GM12801 (cell line): ENCODE data around the gene BTG2.

Experiments
- TF ChIP-seq, protein P1 (sequence below): IDR thresholded peaks from one replicate; pipeline ENCODE4 v1.5.1; 2011; ENCODE audit warnings: control low read depth; ENCODE audit not compliant: insufficient read length; ENCODE audit errors: extremely low read depth

The BTG2 gene

DNA sequence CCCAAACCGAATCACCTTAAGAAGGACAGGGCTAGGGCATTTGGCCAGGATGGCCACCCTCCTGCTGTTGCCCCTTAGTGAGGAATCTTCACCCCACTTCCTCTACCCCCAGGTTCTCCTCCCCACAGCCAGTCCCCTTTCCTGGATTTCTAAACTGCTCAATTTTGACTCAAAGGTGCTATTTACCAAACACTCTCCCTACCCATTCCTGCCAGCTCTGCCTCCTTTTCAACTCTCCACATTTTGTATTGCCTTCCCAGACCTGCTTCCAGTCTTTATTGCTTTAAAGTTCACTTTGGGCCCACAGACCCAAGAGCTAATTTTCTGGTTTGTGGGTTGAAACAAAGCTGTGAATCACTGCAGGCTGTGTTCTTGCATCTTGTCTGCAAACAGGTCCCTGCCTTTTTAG is 3.6 kb downstream of the BTG2 start:
- TF ChIP-seq, protein P1, sequence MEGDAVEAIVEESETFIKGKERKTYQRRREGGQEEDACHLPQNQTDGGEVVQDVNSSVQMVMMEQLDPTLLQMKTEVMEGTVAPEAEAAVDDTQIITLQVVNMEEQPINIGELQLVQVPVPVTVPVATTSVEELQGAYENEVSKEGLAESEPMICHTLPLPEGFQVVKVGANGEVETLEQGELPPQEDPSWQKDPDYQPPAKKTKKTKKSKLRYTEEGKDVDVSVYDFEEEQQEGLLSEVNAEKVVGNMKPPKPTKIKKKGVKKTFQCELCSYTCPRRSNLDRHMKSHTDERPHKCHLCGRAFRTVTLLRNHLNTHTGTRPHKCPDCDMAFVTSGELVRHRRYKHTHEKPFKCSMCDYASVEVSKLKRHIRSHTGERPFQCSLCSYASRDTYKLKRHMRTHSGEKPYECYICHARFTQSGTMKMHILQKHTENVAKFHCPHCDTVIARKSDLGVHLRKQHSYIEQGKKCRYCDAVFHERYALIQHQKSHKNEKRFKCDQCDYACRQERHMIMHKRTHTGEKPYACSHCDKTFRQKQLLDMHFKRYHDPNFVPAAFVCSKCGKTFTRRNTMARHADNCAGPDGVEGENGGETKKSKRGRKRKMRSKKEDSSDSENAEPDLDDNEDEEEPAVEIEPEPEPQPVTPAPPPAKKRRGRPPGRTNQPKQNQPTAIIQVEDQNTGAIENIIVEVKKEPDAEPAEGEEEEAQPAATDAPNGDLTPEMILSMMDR, result no peak

DNA sequence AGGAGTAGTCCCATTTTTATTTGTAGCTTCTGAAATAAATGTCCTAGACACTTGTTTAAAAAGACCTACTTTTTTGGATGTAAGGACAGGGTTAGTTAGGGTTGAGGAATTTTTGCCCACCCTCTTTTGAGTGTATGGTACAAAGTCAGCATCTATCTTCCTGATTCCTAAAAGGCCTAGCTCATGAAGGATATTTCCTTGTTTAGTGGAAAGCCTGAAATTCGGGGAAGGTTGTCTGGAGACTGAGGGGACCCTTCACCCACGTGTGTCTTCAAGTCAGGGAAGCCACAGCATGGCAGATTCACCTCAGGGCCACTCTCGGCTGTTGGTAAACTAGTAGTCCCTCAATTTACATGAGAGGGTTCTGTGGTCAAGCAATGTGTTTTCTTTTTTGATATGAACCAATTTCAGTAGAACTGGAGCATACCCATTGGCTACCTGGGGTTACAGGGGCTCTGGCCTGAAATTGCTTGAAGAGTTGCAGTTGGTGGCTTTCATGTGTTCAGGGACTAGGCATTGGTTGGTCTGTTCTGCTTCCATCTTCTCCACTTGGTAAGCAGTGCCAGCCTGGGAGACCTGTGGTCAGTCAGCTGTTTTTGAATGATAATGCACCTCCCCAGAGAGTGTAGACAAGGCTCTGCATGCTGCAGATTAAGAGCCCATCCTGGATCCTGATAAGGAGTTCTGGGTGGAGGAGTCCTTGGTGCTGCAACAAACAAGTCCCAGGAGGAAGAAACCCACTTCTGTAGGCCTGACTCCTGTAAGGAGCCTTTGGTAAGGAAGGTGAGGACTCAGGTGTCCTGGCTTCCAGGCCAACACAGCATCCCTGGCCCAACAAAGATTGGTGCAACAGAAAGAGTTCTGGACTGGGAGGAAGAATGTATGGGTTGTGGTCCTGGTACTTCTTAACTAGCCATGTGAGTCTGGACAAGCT is 6.3 kb downstream of the BTG2 start:
- TF ChIP-seq, protein P1, result no peak

DNA sequence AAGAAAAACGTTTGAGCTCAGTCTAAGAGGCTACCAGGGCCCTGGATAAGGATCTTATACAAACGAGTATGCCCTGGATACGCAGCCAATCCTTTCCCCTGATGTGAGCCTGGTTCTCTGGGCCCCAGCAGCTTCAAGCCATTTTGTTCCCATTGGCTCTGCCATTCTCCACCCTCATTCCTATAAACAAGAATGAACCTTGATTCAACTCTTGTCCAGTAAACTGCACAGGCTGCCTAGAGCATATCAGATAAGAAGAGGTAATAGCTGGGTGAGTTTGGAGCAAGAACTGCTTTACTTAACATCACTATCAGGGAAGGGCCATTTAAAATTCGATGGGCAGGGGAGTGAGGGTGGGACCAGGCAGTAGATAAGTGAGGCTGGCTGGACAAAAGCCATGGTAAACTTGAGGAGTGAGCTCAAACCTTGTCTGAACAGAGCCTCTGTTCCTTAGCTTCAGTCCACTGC is 11.3 kb downstream of the BTG2 start:
- TF ChIP-seq, protein P1, result no peak

DNA sequence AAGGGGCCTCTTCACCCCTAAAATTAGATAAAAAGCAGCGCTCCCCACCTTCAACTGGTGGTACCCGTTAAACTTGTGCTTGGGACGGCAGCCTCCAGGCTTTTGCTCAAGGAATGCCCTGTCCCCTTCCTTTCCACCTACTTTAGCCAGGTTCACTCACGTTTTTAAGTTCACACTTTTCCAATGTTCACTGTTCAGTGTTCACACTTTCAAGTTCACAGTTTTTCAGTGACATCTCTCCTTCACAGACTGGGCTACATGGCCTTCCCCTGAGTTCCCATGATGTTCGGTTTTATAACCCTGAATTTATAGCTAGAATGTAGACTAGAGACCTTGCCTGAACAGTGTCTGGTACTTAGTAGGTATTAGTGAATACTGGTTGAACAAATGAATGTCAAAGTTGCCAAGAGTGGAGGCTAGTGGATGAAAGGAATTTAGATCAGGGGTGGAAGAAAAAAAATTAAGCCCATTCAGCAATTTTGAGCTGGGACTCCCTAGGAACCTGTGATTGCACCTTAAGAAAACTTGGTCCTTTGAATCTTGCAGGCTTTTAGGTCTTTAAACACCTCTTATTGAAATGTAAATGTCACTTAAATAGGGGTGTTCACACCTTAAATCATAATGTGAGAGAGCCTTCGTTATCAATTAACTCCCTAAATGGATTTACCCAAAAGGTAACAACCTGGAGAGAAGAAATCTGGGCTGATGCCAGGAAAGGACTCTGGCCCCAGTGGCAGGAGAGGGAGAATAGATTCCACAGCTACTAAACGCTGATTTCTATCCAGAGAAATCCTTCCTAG is 12.3 kb downstream of the BTG2 start:
- TF ChIP-seq, protein P1, result no peak

DNA sequence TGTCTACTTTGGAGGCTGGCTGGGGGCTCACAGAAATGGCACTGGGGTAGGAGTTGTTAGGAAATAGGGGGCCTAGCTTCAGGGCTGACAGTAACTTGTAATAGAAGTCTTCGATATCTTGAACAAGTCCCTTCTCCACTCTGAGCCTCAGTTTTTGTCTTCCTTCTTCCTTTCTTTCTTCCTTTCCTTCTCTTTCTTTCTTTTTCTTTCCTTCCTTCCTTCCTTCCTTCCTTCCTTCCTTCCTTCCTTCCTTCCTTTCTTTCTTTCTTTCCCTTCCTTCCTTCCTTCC is 12.9 kb downstream of the BTG2 start:
- TF ChIP-seq, protein P1, result no peak

DNA sequence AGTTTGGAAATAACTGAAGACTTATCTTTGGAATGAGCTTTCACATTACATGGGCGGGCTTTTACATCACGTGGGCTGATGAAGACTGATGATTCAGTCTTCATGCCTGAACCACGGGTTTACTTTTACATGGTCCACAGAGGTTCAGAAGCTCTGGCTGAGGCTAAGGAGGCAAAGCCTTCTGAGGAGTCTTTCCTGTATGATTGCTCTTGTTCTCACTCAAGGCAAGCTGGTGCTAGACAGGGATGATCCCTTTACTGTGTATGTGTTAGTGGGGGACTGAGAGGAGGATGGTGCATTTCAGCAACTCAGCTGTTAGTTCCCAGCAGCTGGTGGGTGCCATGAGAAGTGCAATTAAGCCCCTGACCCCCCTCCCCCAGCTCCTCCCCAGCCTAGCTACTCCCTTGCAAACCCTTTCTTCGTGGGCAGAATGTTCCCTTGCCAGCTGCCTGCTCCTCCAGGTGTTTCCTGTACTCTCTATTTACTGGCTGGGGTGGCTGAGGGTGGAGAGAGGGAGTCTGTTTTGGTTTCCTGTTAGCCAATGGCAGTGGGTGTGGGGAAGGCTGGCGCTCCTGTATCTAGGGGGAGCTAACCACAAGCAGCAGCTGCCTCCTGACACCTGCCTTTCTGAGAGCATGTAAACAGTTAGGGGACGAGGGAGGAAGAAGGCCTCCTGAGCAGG is 15.4 kb downstream of the BTG2 start:
- TF ChIP-seq, protein P1, result no peak
